ENCODE results near the gene ADRA2C.

ADRA2C gene

GRCh38 chr4:3768842-3769641 is 2.9 kb downstream of the ADRA2C start:
- TF ChIP-seq CTCF (conservative IDR thresholded peaks at IDR 0.05; ENCODE audit: low read depth, low read length) = no peak
- H3K4me3 ChIP-seq (ENCODE audit: low read length) = no peak overlapping the region
- no peak for DNase-seq (ENCODE audit: low read depth)

- no peak overlapping the region for H3K4me3 ChIP-seq (ENCODE audit: low read length)
- DNase-seq (ENCODE audit: low read depth) = no peak
- no peak for TF ChIP-seq CTCF (conservative IDR thresholded peaks at IDR 0.05; ENCODE audit: low read depth, low read length)
These were observed 3.5 kb downstream of the ADRA2C start for GRCh38 chr4:3769642-3770184.

GRCh38 chr4:3770323-3771163 is 4.4 kb downstream of the ADRA2C start:
- DNase-seq (ENCODE audit: low read depth) = no peak
- TF ChIP-seq CTCF (conservative IDR thresholded peaks at IDR 0.05; ENCODE audit: low read depth, low read length) = no peak
- no peak overlapping the region for H3K4me3 ChIP-seq (ENCODE audit: low read length)

GRCh38 chr4:3771164-3771809 is 5.1 kb downstream of the ADRA2C start:
- DNase-seq (ENCODE audit: low read depth) = no peak
- no peak for TF ChIP-seq CTCF (conservative IDR thresholded peaks at IDR 0.05; ENCODE audit: low read depth, low read length)

GRCh38 chr4:3771939-3772495 is 5.8 kb downstream of the ADRA2C start:
- TF ChIP-seq CTCF (conservative IDR thresholded peaks at IDR 0.05; ENCODE audit: low read depth, low read length) = no peak
- no peak for DNase-seq (ENCODE audit: low read depth)
- H3K4me3 ChIP-seq (ENCODE audit: low read length) = no peak overlapping the region

More at GRCh38 chr4:3771164-3771809, 5.1 kb downstream of the ADRA2C start:
- H3K4me3 ChIP-seq (ENCODE audit: low read length) = no peak overlapping the region

- no peak overlapping the region for H3K4me3 ChIP-seq (ENCODE audit: low read length)
- no peak for TF ChIP-seq CTCF (conservative IDR thresholded peaks at IDR 0.05; ENCODE audit: low read depth, low read length)
- no peak for DNase-seq (ENCODE audit: low read depth)
These were observed 6.4 kb downstream of the ADRA2C start for GRCh38 chr4:3772632-3773031.

Data from retinal pigment epithelial cell (primary cell).